Smooth muscle cell (in vitro differentiated cells): ENCODE results near the gene CLCN2. TPM values are rescaled to one million over a fixed set of nuclear protein-coding genes. Genes with fewer than 3 reads are reported as not detected.

Source experiments
- DNase-seq: peaks from one replicate; lab custom pipeline; 2025; ENCODE audit not compliant: unreplicated experiment; lab: John Stamatoyannopoulos, UW
- H2AFZ ChIP-seq: fragments of 200-600 bp; sonication (generic); 2 replicates; pipeline ENCODE4 v1.6.0; 2016; ENCODE audit warnings: antibody characterized with exemption, low read depth, mild to moderate bottlenecking
- H3F3A ChIP-seq: fragments of 200-600 bp; sonication (generic); 2 replicates; pipeline ENCODE4 v1.6.0; 2017; ENCODE audit warnings: antibody characterized with exemption, low read depth
- H3K27ac ChIP-seq: fragments of 200-600 bp; sonication (generic); 2 replicates; pipeline ENCODE4 v1.5.1; 2016; ENCODE audit warnings: low read depth, mild to moderate bottlenecking
- H3K27me3 ChIP-seq: fragments of 200-600 bp; sonication (generic); 2 replicates; pipeline ENCODE4 v1.6.1; 2016; ENCODE audit warnings: low read depth, mild to moderate bottlenecking
- H3K36me3 ChIP-seq: fragments of 200-600 bp; sonication (generic); 2 replicates; pipeline ENCODE4 v1.5.1; 2016; ENCODE audit warnings: low read depth
- H3K4me1 ChIP-seq: fragments of 200-600 bp; sonication (generic); 2 replicates; pipeline ENCODE4 v1.5.1; 2016; ENCODE audit warnings: low read depth
- H3K4me2 ChIP-seq: fragments of 200-600 bp; sonication (generic); 2 replicates; pipeline ENCODE4 v1.6.0; 2016; ENCODE audit warnings: mild to moderate bottlenecking
- H3K4me3 ChIP-seq: fragments of 200-600 bp; sonication (generic); 2 replicates; pipeline ENCODE4 v1.5.1; 2016; ENCODE audit warnings: mild to moderate bottlenecking
- H3K79me2 ChIP-seq: fragments of 200-600 bp; sonication (generic); 2 replicates; pipeline ENCODE4 v1.6.0; 2016; ENCODE audit warnings: low read depth, mild to moderate bottlenecking
- H3K9ac ChIP-seq: fragments of 200-600 bp; sonication (generic); 2 replicates; pipeline ENCODE4 v1.6.0; 2016; ENCODE audit warnings: low read depth
- H3K9me3 ChIP-seq: fragments of 200-600 bp; sonication (generic); replicated peaks from 2 replicates; pipeline ENCODE4 v1.5.1; 2016; ENCODE audit warnings: low read depth
- H4K20me1 ChIP-seq: fragments of 200-600 bp; sonication (generic); 2 replicates; pipeline ENCODE4 v1.6.0; 2016; ENCODE audit warnings: low read depth
- CTCF ChIP-seq: fragments of 200-600 bp; sonication (generic); IDR thresholded peaks from 2 replicates; pipeline ENCODE4 v1.5.1; 2017; ENCODE audit warnings: borderline replicate concordance, mild to moderate bottlenecking, antibody characterized with exemption; ENCODE audit not compliant: insufficient read depth, poor library complexity, severe bottlenecking
- WGBS: methylation state at CpG from one replicate; pipeline ENCODE4 v1.1.7; 2016; ENCODE audit warnings: low lambda C conversion rate; 5-methylcytosine and 5-hydroxymethylcytosine counted together
- polyA plus RNA-seq: library from polyadenylated mRNA; unstranded; fragments of >200 nt; fragmentation: Nextera tagmentation; extraction: Ambion mirVana; gene quantifications from 2 replicates; pipeline ENCODE4 v1.2.1, GENCODE V29; 2016
- total RNA-seq: library from RNA; depleted of rRNA; stranded (reverse); fragments of >200 nt; gene quantifications from 2 replicates; pipeline ENCODE4 v1.2.3, GENCODE V29; 2014

The CLCN2 gene
- total and polyA plus RNA-seq, 2 experiments from 2014 or later = 4.1 to 4.5 TPM

GRCh38 chr3:184375747-184376461, 14.5 kb upstream of the CLCN2 start:
- Histone ChIP-seq H3K9ac (no peak overlapping the region), H3K9me3 (no peaks in the 10 kb centered on the region), H3K4me3 (no peak overlapping the region), H3K4me2 (no peak overlapping the region), H4K20me1 (no peaks in the 10 kb centered on the region), H3K27ac (no peak overlapping the region), H3K4me1 (peaks cover 16% of the 10 kb centered on the region), H3K79me2 (no peaks in the 10 kb centered on the region), H3K36me3 (no peaks in the 10 kb centered on the region), H3F3A (no peaks in the 10 kb centered on the region), H3K27me3 (peaks cover 4% of the 10 kb centered on the region), H2AFZ (no peak overlapping the region)
- no peak for DNase-seq
- no peak for TF ChIP-seq CTCF
- WGBS = 77% methylated on average over 12 of the region's 12 CpGs

GRCh38 chr3:184373422-184373821, 12.0 kb upstream of the CLCN2 start:
- Histone ChIP-seq H3F3A (peaks cover 6% of the 10 kb centered on the region), H3K4me2 (no peak overlapping the region), H3K79me2 (no peaks in the 10 kb centered on the region), H3K36me3 (no peaks in the 10 kb centered on the region), H3K4me1 (peaks cover 8% of the 10 kb centered on the region), H3K9me3 (no peaks in the 10 kb centered on the region), H3K4me3 (no peak overlapping the region), H3K27me3 (no peaks in the 10 kb centered on the region), H3K9ac (no peak overlapping the region), H4K20me1 (no peaks in the 10 kb centered on the region), H2AFZ (no peak overlapping the region), H3K27ac (no peak overlapping the region)
- DNase-seq = no peak
- 81% methylated on average over 6 of the region's 6 CpGs for WGBS
- no peak for TF ChIP-seq CTCF

- no peak for DNase-seq
- no peak overlapping the region for H3K4me2 ChIP-seq
- 88% methylated on average over 5 of the region's 5 CpGs for WGBS
- TF ChIP-seq CTCF = no peak
- H3K9me3 ChIP-seq = no peaks in the 10 kb centered on the region
- H3K79me2 ChIP-seq = no peaks in the 10 kb centered on the region
- no peak overlapping the region for H3K4me3 ChIP-seq
- H4K20me1 ChIP-seq = peaks cover under 1% of the 10 kb centered on the region
- H3K9ac ChIP-seq = no peak overlapping the region
- H3K36me3 ChIP-seq = no peaks in the 10 kb centered on the region
- peaks cover 6% of the 10 kb centered on the region for H3F3A ChIP-seq
- no peak overlapping the region for H2AFZ ChIP-seq
- no peaks in the 10 kb centered on the region for H3K27me3 ChIP-seq
- peaks cover 5% of the 10 kb centered on the region for H3K4me1 ChIP-seq
- H3K27ac ChIP-seq = no peak overlapping the region
Observed at GRCh38 chr3:184372911-184373310, 11.5 kb upstream of the CLCN2 start.

GRCh38 chr3:184372296-184372821, 11.0 kb upstream of the CLCN2 start:
- peaks cover 6% of the 10 kb centered on the region for H3F3A ChIP-seq

More at GRCh38 chr3:184372296-184372821, 11.0 kb upstream of the CLCN2 start:
- no peak for TF ChIP-seq CTCF
- no peaks in the 10 kb centered on the region for H3K36me3 ChIP-seq
- H3K4me3 ChIP-seq = no peak overlapping the region
- H3K27me3 ChIP-seq = no peaks in the 10 kb centered on the region
- H2AFZ ChIP-seq = no peak overlapping the region
- peaks cover 3% of the 10 kb centered on the region for H4K20me1 ChIP-seq
- no peak overlapping the region for H3K27ac ChIP-seq
- WGBS = 77% methylated on average over 8 of the region's 8 CpGs
- no peak for DNase-seq
- H3K4me2 ChIP-seq = no peak overlapping the region
- no peak overlapping the region for H3K9ac ChIP-seq
- no peaks in the 10 kb centered on the region for H3K9me3 ChIP-seq
- no peaks in the 10 kb centered on the region for H3K4me1 ChIP-seq
- H3K79me2 ChIP-seq = no peaks in the 10 kb centered on the region
